GM12873 (cell line): Measurements from ENCODE around the gene CDH5.
A peak's percentile ranks its signal among the peaks of the same experiment; 100 is the strongest.

Experiments used
- CTCF ChIP-seq: IDR thresholded peaks from 2 replicates; pipeline ENCODE4 v1.5.1; 2012; ENCODE audit warnings: low read depth, mild to moderate bottlenecking, moderate library complexity, low read length, control low read depth; ENCODE audit not compliant: insufficient read depth; ENCODE audit errors: missing control alignments

Gene CDH5

GRCh38 chr16:66440271-66440802 is 73.8 kb downstream of the CDH5 start:
- no peak for TF ChIP-seq CTCF

- TF ChIP-seq CTCF, result no peak
Measured at GRCh38 chr16:66440970-66441369, 74.5 kb downstream of the CDH5 start.

GRCh38 chr16:66441586-66442375 is 75.3 kb downstream of the CDH5 start:
- no peak for TF ChIP-seq CTCF

GRCh38 chr16:66442502-66443268 is 76.2 kb downstream of the CDH5 start:
- TF ChIP-seq CTCF, result no peak

- no peak for TF ChIP-seq CTCF
Measured at GRCh38 chr16:66443269-66443652, 76.8 kb downstream of the CDH5 start.

- TF ChIP-seq CTCF, result peak; percentile 17
Measured at GRCh38 chr16:66444049-66444481, 77.6 kb downstream of the CDH5 start.

GRCh38 chr16:66446737-66447136 is 80.2 kb downstream of the CDH5 start:
- TF ChIP-seq CTCF, result no peak
